ENCODE measurements around the gene PRXL2A.
"Not testable (repeated sequence)": the region's sequence is repeated elsewhere in the genome, so short reads cannot be mapped to it uniquely, and the experiment has no call there.

Gene PRXL2A

DNA sequence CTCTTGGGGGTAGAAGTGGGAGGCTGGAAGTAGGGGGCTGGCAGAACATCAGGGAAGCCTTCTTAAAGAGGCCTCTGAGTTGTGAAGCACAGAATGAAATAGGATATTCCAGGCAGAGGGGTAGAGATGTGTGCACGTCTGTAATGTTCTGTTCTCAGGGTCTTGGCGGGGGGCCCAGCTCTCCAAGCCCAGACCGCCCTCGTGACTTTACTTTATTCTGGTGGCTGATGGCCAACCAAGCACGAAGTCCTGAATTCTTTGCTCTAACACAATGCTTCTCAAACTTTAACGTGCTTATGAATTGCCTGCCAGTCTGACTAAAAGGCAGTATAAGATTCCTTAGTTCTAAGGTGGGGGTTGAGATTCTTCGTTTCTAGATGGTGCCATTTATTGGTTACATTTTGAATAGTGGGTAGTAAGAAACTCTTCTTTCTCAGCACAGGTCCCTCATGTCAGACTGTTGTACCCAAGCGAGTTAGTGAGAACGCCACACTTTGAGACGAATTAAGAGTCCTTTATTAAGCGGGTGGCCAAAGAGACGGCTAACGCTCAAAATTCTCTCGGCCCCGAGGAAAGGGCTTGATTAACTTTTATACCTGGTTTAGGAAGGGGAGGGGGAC lies 8.2 kb downstream of the PRXL2A start:
- Histone ChIP-seq H3K4me3 (replicated peaks; ENCODE audit: insufficient read depth, low read length) (no peak overlapping the region), H3K27me3 (ENCODE audit: insufficient read depth, poor library complexity, severe bottlenecking) (no peaks in the 10 kb centered on the region), H3K27ac (replicated peaks) (no peak overlapping the region)
- TF ChIP-seq, protein P1, sequence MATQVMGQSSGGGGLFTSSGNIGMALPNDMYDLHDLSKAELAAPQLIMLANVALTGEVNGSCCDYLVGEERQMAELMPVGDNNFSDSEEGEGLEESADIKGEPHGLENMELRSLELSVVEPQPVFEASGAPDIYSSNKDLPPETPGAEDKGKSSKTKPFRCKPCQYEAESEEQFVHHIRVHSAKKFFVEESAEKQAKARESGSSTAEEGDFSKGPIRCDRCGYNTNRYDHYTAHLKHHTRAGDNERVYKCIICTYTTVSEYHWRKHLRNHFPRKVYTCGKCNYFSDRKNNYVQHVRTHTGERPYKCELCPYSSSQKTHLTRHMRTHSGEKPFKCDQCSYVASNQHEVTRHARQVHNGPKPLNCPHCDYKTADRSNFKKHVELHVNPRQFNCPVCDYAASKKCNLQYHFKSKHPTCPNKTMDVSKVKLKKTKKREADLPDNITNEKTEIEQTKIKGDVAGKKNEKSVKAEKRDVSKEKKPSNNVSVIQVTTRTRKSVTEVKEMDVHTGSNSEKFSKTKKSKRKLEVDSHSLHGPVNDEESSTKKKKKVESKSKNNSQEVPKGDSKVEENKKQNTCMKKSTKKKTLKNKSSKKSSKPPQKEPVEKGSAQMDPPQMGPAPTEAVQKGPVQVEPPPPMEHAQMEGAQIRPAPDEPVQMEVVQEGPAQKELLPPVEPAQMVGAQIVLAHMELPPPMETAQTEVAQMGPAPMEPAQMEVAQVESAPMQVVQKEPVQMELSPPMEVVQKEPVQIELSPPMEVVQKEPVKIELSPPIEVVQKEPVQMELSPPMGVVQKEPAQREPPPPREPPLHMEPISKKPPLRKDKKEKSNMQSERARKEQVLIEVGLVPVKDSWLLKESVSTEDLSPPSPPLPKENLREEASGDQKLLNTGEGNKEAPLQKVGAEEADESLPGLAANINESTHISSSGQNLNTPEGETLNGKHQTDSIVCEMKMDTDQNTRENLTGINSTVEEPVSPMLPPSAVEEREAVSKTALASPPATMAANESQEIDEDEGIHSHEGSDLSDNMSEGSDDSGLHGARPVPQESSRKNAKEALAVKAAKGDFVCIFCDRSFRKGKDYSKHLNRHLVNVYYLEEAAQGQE (IDR thresholded peaks at IDR 0.05; ENCODE audit: insufficient replicate concordance, low read depth) = no peak
- TF ChIP-seq GABPA (IDR thresholded peaks at IDR 0.05; ENCODE audit: low read depth) = no peak
- no peak for TF ChIP-seq POLR2AphosphoS5 (IDR thresholded peaks at IDR 0.05; ENCODE audit: low read depth)
- TF ChIP-seq SPI1 (IDR thresholded peaks at IDR 0.05; ENCODE audit: borderline replicate concordance, low read depth) = no peak
- TF ChIP-seq, protein P2, sequence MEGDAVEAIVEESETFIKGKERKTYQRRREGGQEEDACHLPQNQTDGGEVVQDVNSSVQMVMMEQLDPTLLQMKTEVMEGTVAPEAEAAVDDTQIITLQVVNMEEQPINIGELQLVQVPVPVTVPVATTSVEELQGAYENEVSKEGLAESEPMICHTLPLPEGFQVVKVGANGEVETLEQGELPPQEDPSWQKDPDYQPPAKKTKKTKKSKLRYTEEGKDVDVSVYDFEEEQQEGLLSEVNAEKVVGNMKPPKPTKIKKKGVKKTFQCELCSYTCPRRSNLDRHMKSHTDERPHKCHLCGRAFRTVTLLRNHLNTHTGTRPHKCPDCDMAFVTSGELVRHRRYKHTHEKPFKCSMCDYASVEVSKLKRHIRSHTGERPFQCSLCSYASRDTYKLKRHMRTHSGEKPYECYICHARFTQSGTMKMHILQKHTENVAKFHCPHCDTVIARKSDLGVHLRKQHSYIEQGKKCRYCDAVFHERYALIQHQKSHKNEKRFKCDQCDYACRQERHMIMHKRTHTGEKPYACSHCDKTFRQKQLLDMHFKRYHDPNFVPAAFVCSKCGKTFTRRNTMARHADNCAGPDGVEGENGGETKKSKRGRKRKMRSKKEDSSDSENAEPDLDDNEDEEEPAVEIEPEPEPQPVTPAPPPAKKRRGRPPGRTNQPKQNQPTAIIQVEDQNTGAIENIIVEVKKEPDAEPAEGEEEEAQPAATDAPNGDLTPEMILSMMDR (IDR thresholded peaks at IDR 0.05; ENCODE audit: insufficient read depth, low read length) = no peak
- DNase-seq (ENCODE audit: low read depth in 1 of 2, low spot score in 1 of 2) = no peak

DNA sequence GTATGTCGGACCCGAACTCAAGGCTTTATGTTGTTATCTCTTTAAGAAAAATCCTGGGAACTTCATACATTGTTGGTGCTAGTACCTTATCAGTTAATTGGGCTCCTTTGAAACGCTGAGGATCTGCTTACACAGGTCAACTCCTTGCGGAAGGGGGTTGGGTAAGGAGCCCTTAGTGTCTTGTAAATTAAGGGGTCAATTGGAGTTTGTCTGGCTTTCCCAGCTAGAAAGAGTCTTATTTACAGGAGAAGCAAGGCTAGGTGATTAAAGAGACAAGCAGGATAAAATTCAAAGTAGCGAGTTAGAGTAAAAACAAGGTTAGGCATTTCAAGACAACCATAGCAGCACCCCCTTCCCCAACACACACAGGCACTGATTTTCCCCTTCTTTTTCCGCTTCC lies 8.9 kb downstream of the PRXL2A start:
- not testable (repeated sequence) for DNase-seq (ENCODE audit: low read depth in 1 of 2, low spot score in 1 of 2); H3K4me3 ChIP-seq (replicated peaks; ENCODE audit: insufficient read depth, low read length); H3K27me3 ChIP-seq (ENCODE audit: insufficient read depth, poor library complexity, severe bottlenecking); H3K27ac ChIP-seq (replicated peaks)

DNA sequence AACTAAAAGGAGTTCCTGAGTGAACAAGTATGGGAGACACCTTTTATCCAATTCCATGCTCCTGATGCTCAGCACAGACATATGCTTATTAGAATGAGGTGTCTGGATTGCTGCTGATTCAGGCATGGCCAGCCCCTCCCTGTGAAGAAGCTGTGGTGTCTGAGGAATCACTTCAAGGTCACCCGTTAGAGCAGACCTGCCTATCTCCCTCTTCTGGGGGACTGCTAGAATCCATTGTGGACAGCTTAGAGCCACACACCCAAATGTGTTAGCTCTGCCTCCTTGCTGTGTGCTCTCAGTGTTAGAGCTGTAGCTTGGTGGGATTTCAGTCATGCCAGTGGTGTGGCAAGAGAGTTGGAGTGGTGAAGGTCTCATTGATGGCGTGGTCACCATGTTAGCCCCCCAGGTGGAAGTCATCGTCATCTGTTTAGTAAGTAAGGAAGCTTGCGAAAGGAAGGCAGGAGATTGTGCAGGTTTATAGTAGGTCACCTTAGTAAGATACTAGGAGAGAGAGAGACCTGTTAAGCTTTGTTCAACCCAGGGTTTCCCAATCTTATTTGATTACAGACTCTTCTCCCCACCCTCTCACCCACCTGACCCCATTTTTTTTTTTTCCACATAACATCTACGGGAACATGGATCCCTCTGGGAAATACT lies 12.8 kb downstream of the PRXL2A start:
- Histone ChIP-seq H3K4me3 (replicated peaks; ENCODE audit: insufficient read depth, low read length) (no peak overlapping the region), H3K27ac (replicated peaks) (no peak overlapping the region), H3K27me3 (ENCODE audit: insufficient read depth, poor library complexity, severe bottlenecking) (no peaks in the 10 kb centered on the region)
- TF ChIP-seq, protein P2 (IDR thresholded peaks at IDR 0.05; ENCODE audit: insufficient read depth, low read length) = no peak
- TF ChIP-seq, protein P1 (IDR thresholded peaks at IDR 0.05; ENCODE audit: insufficient replicate concordance, low read depth) = no peak
- TF ChIP-seq SPI1 (IDR thresholded peaks at IDR 0.05; ENCODE audit: borderline replicate concordance, low read depth) (no peak), POLR2AphosphoS5 (IDR thresholded peaks at IDR 0.05; ENCODE audit: low read depth) (no peak), GABPA (IDR thresholded peaks at IDR 0.05; ENCODE audit: low read depth) (no peak)
- no peak for DNase-seq (ENCODE audit: low read depth in 1 of 2, low spot score in 1 of 2)

DNA sequence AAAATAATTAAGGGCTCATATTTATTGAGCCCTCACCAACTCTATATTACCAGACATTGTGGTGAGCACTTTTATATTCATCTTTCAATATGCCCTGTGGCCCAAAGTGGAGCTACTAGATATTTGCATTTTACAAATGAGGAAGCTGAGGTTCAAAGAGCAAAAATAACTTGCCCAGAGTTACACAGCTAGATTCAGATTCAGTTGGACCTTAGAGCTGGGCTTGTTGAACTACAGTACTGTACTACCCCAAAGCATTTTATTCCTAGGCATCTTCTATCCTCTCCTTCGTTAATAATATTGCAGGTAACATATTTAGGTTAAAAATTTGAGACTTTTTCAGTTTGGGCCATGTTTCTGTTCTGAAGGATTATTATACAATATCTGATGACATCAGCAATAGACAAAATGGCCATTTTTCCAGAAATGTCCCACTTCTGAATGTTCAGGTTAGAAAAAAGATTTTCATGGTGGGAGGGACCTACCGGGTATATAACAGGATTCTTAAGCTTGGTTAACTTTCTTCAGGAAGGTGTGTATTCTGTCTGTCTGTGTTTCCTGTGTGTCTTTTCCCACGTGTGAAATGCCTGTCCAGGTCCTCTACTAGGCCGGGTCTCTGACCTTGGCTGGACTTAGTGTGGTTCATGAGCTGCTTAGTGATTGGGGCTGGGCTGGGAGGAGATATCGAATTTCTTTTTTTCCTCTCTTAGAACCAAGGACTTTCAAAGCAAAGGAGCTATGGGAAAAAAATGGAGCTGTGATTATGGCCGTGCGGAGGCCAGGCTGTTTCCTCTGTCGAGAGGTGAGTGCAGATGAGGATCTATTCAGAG lies 13.6 kb downstream of the PRXL2A start:
- no peaks in the 10 kb centered on the region for H3K27me3 ChIP-seq (ENCODE audit: insufficient read depth, poor library complexity, severe bottlenecking)
- no peak for DNase-seq (ENCODE audit: low read depth in 1 of 2, low spot score in 1 of 2)
- no peak overlapping the region for H3K27ac ChIP-seq (replicated peaks)
- H3K4me3 ChIP-seq (replicated peaks; ENCODE audit: insufficient read depth, low read length) = no peak overlapping the region
- no peak for TF ChIP-seq POLR2AphosphoS5 (IDR thresholded peaks at IDR 0.05; ENCODE audit: low read depth)
- TF ChIP-seq, protein P2 (IDR thresholded peaks at IDR 0.05; ENCODE audit: insufficient read depth, low read length) = no peak
- no peak for TF ChIP-seq SPI1 (IDR thresholded peaks at IDR 0.05; ENCODE audit: borderline replicate concordance, low read depth)
- TF ChIP-seq GABPA (IDR thresholded peaks at IDR 0.05; ENCODE audit: low read depth) = no peak
- TF ChIP-seq, protein P1 (IDR thresholded peaks at IDR 0.05; ENCODE audit: insufficient replicate concordance, low read depth) = no peak

Measured in HL-60 (cell line).